NCI-H1930 (cell line): ENCODE data around the gene DTWD2.
"Not testable (repeated sequence)": the region's sequence is repeated elsewhere in the genome, so short reads cannot be mapped to it uniquely, and the experiment has no call there.

Experiments
- DNase-seq, 2 experiments: peaks; one replicate each; lab custom pipeline; 2025; lab: John Stamatoyannopoulos, UW

Gene DTWD2

GRCh38 chr5:118950354-118950753, 38.0 kb downstream of the DTWD2 start:
- DNase-seq, result not testable (repeated sequence)

- DNase-seq, result no peak
These were observed 42.1 kb downstream of the DTWD2 start for GRCh38 chr5:118946138-118946800.

- DNase-seq, result no peak
These were observed 50.8 kb downstream of the DTWD2 start for GRCh38 chr5:118937393-118938061.

GRCh38 chr5:118933703-118934102, 54.6 kb downstream of the DTWD2 start:
- DNase-seq, result no peak

GRCh38 chr5:118931564-118931963, 56.8 kb downstream of the DTWD2 start:
- DNase-seq, result no peak

- no peak for DNase-seq
These were observed 64.3 kb downstream of the DTWD2 start for GRCh38 chr5:118924006-118924389.

- no peak for DNase-seq
These were observed 64.9 kb downstream of the DTWD2 start for GRCh38 chr5:118923295-118924005.

GRCh38 chr5:118921866-118922265, 66.5 kb downstream of the DTWD2 start:
- no peak for DNase-seq

GRCh38 chr5:118919016-118919415, 69.3 kb downstream of the DTWD2 start:
- no peak for DNase-seq

GRCh38 chr5:118918232-118918631, 70.1 kb downstream of the DTWD2 start:
- DNase-seq, result no peak

GRCh38 chr5:118907536-118907935, 80.8 kb downstream of the DTWD2 start:
- DNase-seq, result not testable (repeated sequence)

- DNase-seq, result no peak
These were observed 81.4 kb downstream of the DTWD2 start for GRCh38 chr5:118906947-118907346.

- no peak for DNase-seq
These were observed 83.2 kb downstream of the DTWD2 start for GRCh38 chr5:118905196-118905595.

- no peak for DNase-seq
These were observed 85.5 kb downstream of the DTWD2 start for GRCh38 chr5:118902656-118903438.

- DNase-seq, result no peak
These were observed 93.6 kb downstream of the DTWD2 start for GRCh38 chr5:118894709-118895108.

GRCh38 chr5:118891252-118891651, 97.1 kb downstream of the DTWD2 start:
- no peak for DNase-seq

GRCh38 chr5:118889165-118889564, 99.2 kb downstream of the DTWD2 start:
- no peak for DNase-seq

GRCh38 chr5:118888556-118888955, 99.8 kb downstream of the DTWD2 start:
- no peak for DNase-seq

- no peak for DNase-seq
These were observed 105.0 kb downstream of the DTWD2 start for GRCh38 chr5:118883362-118883761.

GRCh38 chr5:118882666-118883065, 105.7 kb downstream of the DTWD2 start:
- DNase-seq, result no peak

GRCh38 chr5:118876852-118877251, 111.5 kb downstream of the DTWD2 start:
- DNase-seq, result not testable (repeated sequence)

GRCh38 chr5:118875131-118875530, 113.2 kb downstream of the DTWD2 start:
- DNase-seq, result no peak
